Measurements from ENCODE around the gene CREBBP.
"Not testable (repeated sequence)": the region's sequence is repeated elsewhere in the genome, so short reads cannot be mapped to it uniquely, and the experiment has no call there.

CREBBP gene

GRCh38 chr16:3714378-3714777, 166.1 kb downstream of the CREBBP start:
- DNase-seq (ENCODE audit: low read depth in 2 of 2), result not testable (repeated sequence)

GRCh38 chr16:3713587-3714242, 166.8 kb downstream of the CREBBP start:
- no peak for DNase-seq (ENCODE audit: low read depth in 2 of 2)

DNA sequence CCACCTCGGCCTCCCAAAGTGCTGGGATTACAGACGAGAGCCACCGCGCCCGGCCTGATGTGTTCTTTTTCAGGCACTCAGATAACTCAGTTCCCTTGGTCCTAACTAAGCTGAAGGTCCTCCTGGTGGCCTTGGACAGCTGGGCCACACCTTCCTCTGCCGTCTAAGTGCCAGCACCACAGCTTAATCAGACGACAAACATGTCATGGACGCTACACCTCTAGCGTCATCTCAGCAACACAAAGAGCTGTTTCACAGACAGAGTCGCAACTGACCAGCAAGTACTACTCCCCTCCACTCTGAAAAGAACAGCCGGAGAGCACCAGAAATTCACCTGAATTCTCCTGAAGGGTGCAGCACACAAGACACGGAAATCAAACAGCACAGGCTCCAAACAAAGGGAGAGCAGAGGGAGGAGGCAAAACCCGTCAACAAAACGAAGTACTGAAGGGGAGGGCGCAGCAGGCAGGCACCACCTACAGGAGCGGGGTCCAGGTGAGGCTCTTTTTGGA, 167.6 kb downstream of the CREBBP start:
- DNase-seq (ENCODE audit: low read depth in 2 of 2), result no peak

GRCh38 chr16:3706253-3707012, 174.1 kb downstream of the CREBBP start:
- no peak for DNase-seq (ENCODE audit: low read depth in 2 of 2)

- no peak for DNase-seq (ENCODE audit: low read depth in 2 of 2)
These were observed 178.4 kb downstream of the CREBBP start for GRCh38 chr16:3702082-3702481.

DNA sequence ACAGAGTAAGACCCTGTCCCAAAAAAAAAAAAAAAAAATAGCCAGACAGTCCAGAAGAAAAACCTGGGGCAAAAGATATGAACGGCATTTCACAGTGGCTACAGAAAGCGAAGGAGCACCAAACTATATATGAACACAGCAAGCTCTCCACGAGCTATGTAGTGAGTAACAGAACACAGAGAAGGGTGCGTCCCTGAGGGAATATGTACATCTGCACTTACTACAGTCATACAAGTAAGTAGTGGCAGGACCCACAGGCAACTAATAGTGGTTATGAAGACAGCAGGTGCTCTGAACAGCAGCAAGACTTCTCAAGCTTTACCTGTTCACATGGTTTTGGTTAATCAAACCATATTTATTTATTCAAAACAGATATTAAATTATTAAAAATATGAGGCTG, 179.0 kb downstream of the CREBBP start:
- DNase-seq (ENCODE audit: low read depth in 2 of 2), result no peak

DNA sequence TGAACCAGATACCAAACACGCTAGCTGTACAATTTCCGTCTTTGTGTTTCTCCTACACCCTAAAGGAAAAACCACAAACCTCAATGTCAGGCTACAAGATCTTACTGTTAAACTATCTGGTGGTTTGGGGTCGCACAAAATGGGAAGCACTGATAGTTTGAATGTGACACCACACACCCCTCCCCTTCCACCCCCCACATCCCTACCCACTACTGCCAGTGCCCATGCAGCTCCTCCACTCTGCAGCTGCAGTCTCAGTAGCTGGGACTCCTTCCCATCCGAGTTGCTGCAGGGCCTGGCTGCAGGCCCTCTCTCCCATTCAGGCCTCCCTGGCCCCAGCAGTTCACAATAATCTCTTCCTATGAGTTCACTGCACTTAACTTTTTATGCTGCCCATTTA, 181.6 kb downstream of the CREBBP start:
- no peak for DNase-seq (ENCODE audit: low read depth in 2 of 2)

GRCh38 chr16:3696425-3697218, 183.9 kb downstream of the CREBBP start:
- DNase-seq (ENCODE audit: low read depth in 2 of 2), result no peak

GRCh38 chr16:3695610-3696369, 184.7 kb downstream of the CREBBP start:
- no peak for DNase-seq (ENCODE audit: low read depth in 2 of 2)

- no peak for DNase-seq (ENCODE audit: low read depth in 2 of 2)
These were observed 186.5 kb downstream of the CREBBP start for GRCh38 chr16:3694051-3694450.

GRCh38 chr16:3691761-3692160, 188.8 kb downstream of the CREBBP start:
- DNase-seq (ENCODE audit: low read depth in 2 of 2), result no peak

DNA sequence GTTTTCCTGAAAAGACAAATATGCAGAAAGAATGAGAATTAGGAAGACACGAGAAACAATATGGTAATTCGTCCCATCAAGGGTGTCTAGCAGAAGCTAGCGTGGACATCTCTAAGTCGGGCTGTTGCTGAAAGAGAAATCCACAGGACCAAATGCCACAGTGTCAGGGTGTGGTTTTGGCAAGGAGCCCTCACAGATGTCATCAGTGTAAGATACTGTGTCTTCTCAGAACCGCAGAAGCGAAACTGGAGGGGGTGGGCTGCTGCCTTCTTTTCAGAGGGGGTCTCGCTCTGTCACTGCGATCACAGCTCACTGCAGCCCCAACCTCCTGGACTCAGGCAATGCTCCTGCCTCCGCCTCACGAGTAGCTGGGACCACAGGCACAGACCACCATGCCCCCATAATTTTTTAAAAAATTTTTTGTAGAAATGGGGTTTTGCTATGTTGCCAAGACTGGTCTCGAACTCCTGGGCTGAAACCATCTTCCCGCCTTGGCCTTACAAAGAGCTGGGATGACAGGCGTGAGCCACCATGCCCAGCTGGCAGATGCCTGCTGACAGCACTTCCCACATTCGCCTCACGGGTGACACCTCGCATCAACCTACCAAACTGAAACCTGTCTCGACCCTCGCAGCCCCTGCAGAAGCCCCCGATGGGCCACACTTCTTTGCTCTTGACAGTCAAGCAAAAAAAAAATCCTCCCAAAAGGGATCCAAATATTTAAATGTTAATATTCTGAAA, 189.4 kb downstream of the CREBBP start:
- DNase-seq (ENCODE audit: low read depth in 2 of 2), result no peak

- peak; percentile 64 to 73 for DNase-seq (ENCODE audit: low read depth in 2 of 2)
These were observed 190.0 kb downstream of the CREBBP start for GRCh38 chr16:3690470-3690928.

DNA sequence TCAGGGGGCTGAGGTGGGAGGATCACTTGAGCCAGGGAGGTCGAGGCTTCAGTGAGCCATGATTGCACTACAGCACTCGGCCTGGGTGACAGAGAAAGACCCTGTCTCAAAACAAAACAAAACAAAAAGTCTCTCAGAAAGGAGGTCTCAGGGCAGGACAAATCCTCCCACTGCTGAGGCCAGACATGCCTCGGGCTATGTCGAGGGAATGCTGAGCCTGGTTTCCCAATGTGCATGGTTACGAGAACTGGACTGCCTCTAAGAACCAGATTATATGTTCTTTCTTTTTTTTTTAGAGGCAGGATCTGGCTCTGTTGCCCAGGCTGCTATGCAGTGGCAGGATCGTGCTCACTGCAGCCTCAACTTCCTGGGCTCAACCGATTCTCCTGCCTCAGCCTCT, 190.8 kb downstream of the CREBBP start:
- no peak for DNase-seq (ENCODE audit: low read depth in 2 of 2)

DNA sequence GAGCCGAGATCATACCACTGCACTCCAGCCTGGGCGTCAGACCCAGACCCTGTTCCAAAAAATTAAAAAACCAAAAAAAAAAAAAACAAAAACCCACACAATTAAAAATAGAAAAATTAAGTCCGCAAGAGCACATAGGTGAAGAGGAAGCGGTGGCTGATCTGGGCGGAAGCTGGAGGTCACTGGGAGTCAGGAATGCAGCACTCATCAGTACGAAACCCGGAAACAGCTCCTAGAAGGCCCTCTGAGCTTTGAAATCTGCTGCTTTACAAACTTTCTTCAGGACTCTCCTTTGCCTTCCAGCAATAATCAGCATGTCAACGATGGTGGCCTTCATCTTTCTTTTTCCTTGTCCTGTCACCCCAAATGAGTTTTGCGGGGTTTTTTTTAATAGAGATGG, 192.7 kb downstream of the CREBBP start:
- no peak for DNase-seq (ENCODE audit: low read depth in 2 of 2)

DNA sequence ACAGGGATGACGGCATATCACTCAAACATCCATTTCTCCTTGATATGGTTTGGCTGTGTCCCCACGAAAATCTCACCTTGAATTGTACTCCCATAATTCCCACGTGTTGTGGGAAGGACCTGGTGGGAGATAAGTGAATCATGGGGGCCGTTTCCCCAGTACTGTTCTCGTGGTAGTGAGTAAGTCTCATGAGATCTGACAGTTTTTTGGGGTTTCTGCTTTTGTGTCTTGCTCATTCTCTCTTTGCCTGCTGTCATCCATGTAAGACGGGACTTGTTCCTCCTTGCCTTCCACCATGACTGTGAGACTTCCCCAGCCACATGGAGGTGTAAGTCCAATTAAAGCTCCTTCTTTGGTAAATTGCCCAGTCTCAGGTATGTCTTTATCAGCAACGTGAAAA, 193.5 kb downstream of the CREBBP start:
- no peak for DNase-seq (ENCODE audit: low read depth in 2 of 2)

DNA sequence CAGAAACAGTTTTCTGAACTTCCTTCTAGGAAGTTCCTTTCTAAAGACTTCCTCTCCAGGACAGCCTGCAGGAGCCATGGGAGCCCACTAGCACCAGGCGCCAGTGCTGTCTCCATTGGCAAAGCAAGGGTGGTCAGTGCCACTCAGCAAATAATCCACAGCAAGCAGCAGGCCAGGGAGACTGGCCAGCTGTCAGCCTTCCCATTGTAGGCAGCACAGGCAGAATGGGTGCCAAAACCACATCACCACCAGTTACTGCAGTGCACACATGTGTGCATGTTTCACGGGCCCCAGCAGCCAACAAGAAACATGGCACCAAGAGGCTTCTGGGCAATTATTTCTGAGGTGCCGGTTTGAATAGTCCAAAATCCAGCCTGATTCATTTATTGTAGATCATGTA, 199.3 kb downstream of the CREBBP start:
- DNase-seq (ENCODE audit: low read depth in 2 of 2), result no peak

DNA sequence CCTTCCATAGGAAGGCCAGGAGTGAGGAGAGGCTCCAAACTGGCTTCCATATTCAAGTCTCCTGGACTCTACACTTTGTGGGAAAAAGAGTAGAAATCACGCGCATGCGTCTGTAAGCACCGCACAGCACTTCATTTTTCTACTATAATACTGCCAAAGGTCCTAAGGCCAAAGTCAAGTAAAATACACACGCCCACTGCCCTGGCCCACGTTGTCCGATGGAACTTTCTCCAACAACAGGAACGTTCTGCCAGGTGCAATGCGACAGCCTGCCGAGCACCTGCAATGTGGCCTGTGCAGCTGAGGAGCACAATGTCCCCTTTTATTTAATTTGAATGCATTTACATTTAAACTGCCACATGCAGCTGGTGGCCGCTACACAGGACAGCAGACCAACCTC, 202.5 kb downstream of the CREBBP start:
- no peak for DNase-seq (ENCODE audit: low read depth in 2 of 2)

DNA sequence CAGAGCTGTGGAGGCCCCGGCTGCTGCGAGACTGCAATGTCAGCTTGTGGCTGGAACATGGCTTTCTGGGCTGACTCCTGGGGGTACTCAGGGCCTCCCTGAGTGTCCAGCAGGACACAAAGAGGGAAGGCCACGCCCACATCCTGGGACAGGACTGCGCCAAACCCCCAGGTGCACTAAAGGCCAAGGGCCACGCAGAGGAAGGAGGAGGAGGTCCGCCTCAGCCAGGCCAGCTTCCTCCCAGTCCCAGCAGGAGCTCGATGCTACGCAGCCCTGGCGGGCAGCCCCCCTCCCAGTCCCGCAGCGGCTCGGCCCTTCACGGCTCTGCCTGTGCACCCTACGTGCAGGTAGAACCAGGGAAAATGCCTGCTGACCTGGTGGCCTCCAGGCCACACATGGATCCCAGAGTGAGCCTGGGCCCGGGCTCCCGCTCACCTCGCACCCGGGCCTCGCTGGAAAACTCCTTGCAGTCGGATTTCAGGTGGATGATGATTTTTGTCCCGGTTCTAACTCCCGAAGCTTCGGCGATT, 204.8 kb downstream of the CREBBP start:
- DNase-seq (ENCODE audit: low read depth in 2 of 2), result no peak
